Calu3 (cell line): Measurements from ENCODE around the gene SSC4D. TPM values are rescaled to one million over a fixed set of nuclear protein-coding genes. Genes with fewer than 3 reads are reported as not detected.
"Not testable (repeated sequence)": the region's sequence is repeated elsewhere in the genome, so short reads cannot be mapped to it uniquely, and the experiment has no call there.

Experiments
- BruUV-seq: library from RNA; stranded (reverse); fragments of 400-500 nt; replicated peaks from 2 replicates; lab custom pipeline; 2021; lab: Mats Ljungman, UMichigan
- CTCF ChIA-PET: fragments of 300-600 bp; sonication (Branson Sonifier 250); formaldehyde crosslinking; loops from one replicate; lab custom pipeline; 2022; ENCODE audit warnings: antibody characterized with exemption; lab: Charles Lee
- DNase-seq: peaks from one replicate; pipeline ENCODE4 v3.0.0; 2022
- H3K27ac Mint-ChIP-seq: one replicate; pipeline ENCODE4 v1.8.0; 2022; ENCODE audit warnings: mixed read lengths; ENCODE audit not compliant: unreplicated experiment
- H3K27me3 Mint-ChIP-seq: one replicate; pipeline ENCODE4 v1.8.0; 2022; ENCODE audit warnings: mixed read lengths; ENCODE audit not compliant: unreplicated experiment
- H3K36me3 Mint-ChIP-seq: one replicate; pipeline ENCODE4 v1.8.0; 2022; ENCODE audit warnings: mild to moderate bottlenecking, moderate library complexity, mixed read lengths; ENCODE audit not compliant: insufficient read depth, unreplicated experiment
- H3K4me1 Mint-ChIP-seq: one replicate; pipeline ENCODE4 v1.8.0; 2022; ENCODE audit warnings: mild to moderate bottlenecking, low read depth, mixed read lengths; ENCODE audit not compliant: unreplicated experiment
- H3K4me3 Mint-ChIP-seq: one replicate; pipeline ENCODE4 v1.8.0; 2022; ENCODE audit warnings: mild to moderate bottlenecking, low read depth, moderate library complexity, mixed read lengths; ENCODE audit not compliant: unreplicated experiment
- H3K9me3 Mint-ChIP-seq: one replicate; pipeline ENCODE4 v1.8.0; 2022; ENCODE audit warnings: low read depth, mixed read lengths; ENCODE audit not compliant: unreplicated experiment
- intact Hi-C: fragments of 100-400 bp; cut with micrococcal nuclease; formaldehyde crosslinking; loops from one replicate; pipeline ENCODE4 v1.10.0; 2022; ENCODE audit not compliant: unreplicated experiment
- total RNA-seq: library from RNA; stranded (reverse); gene quantifications from 2 replicates; pipeline ENCODE4 v1.2.3, GENCODE V29; 2022
- TF ChIP-seq, protein P1 (sequence below): fragments of 200-600 bp; IDR thresholded peaks from one replicate; pipeline ENCODE4 v1.8.0; 2022; ENCODE audit warnings: antibody characterized with exemption; ENCODE audit not compliant: unreplicated experiment

The SSC4D gene
- total RNA-seq, 1 experiment from 2014 or later = not detected

DNA sequence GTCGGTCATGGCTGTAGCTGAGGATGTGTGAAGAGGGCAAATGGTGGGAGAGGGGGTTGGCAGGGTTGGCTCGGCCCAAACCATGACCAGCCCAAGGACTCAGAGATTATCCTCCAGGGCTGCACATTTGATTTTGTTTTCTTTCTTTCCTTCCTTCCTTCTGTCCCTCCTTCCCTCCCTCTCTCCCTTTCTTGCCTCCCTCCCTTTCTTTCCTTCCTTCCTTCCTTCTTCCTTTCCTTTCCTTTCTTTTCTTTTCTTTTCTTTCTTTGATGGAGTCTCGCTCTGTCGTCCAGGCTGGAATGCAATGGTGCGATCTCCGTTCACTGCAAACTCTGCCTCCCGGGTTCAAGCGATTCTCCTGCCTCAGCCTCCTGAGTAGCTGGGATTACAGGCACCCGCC, 3.8 kb downstream of the SSC4D start:
- no peak for DNase-seq
- Mint-ChIP-seq H3K27me3 (no peaks in the 10 kb centered on the region), H3K36me3 (no peaks in the 10 kb centered on the region), H3K4me3 (no peak overlapping the region), H3K9me3 (no peaks in the 10 kb centered on the region), H3K4me1 (no peaks in the 10 kb centered on the region), H3K27ac (no peak overlapping the region)
- TF ChIP-seq, protein P1, sequence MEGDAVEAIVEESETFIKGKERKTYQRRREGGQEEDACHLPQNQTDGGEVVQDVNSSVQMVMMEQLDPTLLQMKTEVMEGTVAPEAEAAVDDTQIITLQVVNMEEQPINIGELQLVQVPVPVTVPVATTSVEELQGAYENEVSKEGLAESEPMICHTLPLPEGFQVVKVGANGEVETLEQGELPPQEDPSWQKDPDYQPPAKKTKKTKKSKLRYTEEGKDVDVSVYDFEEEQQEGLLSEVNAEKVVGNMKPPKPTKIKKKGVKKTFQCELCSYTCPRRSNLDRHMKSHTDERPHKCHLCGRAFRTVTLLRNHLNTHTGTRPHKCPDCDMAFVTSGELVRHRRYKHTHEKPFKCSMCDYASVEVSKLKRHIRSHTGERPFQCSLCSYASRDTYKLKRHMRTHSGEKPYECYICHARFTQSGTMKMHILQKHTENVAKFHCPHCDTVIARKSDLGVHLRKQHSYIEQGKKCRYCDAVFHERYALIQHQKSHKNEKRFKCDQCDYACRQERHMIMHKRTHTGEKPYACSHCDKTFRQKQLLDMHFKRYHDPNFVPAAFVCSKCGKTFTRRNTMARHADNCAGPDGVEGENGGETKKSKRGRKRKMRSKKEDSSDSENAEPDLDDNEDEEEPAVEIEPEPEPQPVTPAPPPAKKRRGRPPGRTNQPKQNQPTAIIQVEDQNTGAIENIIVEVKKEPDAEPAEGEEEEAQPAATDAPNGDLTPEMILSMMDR = no peak
- intact Hi-C loops = no loop called here
- CTCF ChIA-PET = no interaction called here
- BruUV-seq = no TSS peak

DNA sequence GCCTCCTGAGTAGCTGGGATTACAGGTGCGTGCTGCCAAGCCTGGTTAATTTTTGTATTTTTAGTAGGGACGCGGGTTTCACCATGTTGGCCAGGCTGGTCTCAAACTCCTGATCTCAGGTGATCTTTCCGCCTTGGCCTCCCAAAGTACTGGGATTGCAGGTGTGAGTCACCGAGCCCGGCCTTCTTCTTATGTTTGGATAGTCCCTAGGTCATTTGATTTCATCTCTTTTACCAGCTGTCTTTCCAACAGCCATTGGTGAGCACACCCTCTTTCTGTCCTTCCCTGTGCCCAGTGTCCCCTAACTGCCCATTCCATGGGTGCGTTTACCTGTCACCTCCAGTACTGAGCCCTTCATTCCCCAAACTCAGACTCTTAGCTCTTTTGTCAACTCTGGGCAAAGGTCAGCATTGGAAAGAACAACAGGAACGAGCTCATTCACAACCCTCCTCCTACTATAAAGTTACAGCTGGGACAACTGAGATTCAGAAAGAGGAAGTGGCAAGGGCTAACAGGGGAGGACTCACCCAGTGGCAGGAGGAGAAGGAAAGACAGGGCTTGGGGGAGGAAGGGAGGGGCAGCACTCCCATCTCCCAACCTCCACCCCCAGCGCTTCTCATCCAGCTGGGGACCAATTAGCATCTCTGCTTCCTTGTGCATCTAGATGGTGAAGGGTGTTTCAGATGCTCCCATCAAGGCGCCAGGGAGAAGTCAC, 5.6 kb downstream of the SSC4D start:
- TF ChIP-seq, protein P1 = no peak
- Mint-ChIP-seq H3K36me3 (no peaks in the 10 kb centered on the region), H3K27ac (no peak overlapping the region), H3K27me3 (no peaks in the 10 kb centered on the region), H3K4me1 (no peaks in the 10 kb centered on the region), H3K4me3 (no peak overlapping the region), H3K9me3 (no peaks in the 10 kb centered on the region)
- CTCF ChIA-PET = no interaction called here
- no peak for DNase-seq
- no TSS peak for BruUV-seq
- intact Hi-C loops = no loop called here

DNA sequence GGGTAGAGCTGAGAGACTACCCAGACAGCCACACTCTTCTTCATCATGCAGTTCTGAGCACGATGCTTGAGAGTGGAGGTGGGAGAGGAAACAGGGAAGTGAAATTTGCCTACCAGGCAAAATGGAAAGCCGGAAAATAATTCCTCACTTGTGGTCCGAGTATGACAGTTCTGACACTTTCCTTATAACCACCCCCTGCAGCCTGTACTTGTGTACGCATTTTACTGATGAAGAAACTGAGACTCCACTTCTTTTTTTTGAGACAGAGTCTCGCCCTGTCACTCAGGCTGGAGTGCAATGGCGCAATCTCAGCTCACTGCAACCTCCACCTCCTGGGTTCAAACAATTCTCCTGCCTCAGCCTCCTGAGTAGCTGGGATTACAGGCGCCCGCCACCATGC, 6.4 kb downstream of the SSC4D start:
- H3K4me3 Mint-ChIP-seq, DNase-seq, CTCF ChIA-PET, H3K4me1 Mint-ChIP-seq, intact Hi-C loops, H3K27me3 Mint-ChIP-seq, H3K9me3 Mint-ChIP-seq, H3K36me3 Mint-ChIP-seq, H3K27ac Mint-ChIP-seq, BruUV-seq: not testable (repeated sequence)

DNA sequence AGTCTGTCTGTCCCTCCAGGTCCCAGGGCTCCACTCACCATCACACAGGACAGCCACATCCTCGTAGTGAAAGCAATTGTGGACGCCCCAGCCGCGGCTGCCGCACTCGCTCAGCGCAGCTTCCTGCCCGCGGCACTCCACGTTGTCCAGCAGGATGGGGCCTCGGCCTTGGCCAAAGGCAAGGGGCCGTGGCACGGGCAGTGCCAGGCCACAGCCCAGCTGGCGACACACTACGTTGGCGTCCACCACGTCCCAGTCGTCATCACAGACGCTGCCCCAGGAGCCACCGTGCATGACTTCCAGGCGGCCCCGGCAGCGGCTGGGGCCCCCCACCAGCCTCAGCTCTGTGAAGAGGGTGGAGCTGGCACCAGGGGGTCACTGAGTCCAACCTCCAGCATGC, 9.2 kb downstream of the SSC4D start:
- Mint-ChIP-seq H3K4me3 (no peak overlapping the region), H3K9me3 (no peaks in the 10 kb centered on the region), H3K27me3 (no peaks in the 10 kb centered on the region), H3K36me3 (peaks cover 10% of the 10 kb centered on the region), H3K27ac (no peak overlapping the region), H3K4me1 (peaks cover 8% of the 10 kb centered on the region)
- CTCF ChIA-PET = no interaction called here
- no peak for DNase-seq
- no TSS peak for BruUV-seq
- intact Hi-C loops = no loop called here
- TF ChIP-seq, protein P1 = no peak
